Measurements from ENCODE around the gene RREB1.
"Not testable (repeated sequence)": the region's sequence is repeated elsewhere in the genome, so short reads cannot be mapped to it uniquely, and the experiment has no call there.

Gene RREB1

DNA sequence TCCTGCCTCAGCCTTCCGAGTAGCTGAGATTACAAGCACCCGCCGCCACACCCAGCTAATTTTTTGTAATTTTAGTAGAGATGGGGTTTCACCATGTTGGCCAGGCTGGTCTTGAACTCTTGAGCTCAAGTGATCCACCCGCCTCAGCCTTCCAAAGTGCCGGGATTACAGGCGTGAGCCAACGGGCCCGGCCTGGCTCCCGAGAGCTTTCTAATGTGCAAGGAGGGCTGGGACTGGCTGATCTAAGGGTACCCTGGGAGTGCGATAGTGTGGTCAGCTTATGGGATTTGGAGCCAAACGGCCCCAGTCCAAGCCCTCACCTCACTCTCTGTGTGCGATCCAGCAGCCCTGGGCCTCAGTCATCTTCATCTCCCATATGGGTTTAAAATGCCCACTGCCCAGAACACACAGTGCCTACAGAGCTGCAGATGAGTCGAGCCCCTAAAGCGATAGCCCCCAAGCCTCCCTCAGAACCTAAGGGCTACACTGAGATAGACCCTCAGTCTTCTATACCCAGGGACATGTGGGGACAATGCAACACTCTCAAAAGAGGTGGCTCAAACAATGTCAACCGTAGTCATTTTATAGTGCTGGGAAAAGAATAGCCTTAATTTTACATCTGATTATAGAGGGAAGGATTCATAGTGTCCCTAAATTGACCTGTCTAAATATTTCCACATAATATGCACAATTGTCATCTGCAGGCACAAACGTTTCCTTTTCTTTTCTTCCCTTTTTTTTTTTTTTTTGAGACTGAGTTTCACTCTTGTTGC is 155.2 kb downstream of the RREB1 start:
- Histone ChIP-seq H3K27ac (no peak overlapping the region), H3K4me3 (no peak overlapping the region)

DNA sequence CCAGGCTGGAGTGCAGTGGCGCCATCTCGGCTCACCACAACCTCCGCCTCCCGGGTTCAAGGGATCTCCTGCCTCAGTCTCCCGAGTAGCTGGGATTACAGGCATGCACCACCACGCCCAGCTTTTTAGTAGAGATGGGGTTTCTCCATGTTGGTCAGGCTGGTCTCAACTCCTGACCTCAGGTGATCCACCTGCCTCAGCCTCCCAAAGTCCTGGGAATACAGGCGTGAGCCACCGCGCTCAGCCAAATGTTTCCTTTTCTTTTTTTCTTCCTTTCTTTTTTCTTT is 155.7 kb downstream of the RREB1 start:
- not testable (repeated sequence) for H3K27ac ChIP-seq

DNA sequence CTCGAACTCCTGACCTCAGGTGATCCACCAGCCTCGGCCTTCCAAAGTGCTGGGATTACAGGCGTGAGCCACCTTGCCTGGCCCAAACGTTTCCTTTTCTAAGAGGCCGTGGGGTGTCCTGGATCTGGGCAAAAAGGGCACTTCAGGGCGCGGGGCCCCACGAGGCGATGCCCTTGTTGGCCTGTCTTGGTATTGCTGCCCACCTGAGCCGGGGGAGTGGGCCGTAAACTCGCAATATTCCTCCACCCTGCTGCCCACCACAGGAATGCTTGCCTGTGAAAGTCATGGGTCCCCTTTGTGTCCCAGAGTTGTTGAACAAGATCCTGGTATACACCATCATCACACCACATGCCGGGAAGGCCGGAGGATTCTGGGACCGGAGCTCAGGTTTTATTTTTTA is 156.3 kb downstream of the RREB1 start:
- H3K4me3 ChIP-seq = no peak overlapping the region
- H3K27ac ChIP-seq = no peak overlapping the region

More for the DNA sequence above, 155.7 kb downstream of the RREB1 start:
- not testable (repeated sequence) for H3K4me3 ChIP-seq

DNA sequence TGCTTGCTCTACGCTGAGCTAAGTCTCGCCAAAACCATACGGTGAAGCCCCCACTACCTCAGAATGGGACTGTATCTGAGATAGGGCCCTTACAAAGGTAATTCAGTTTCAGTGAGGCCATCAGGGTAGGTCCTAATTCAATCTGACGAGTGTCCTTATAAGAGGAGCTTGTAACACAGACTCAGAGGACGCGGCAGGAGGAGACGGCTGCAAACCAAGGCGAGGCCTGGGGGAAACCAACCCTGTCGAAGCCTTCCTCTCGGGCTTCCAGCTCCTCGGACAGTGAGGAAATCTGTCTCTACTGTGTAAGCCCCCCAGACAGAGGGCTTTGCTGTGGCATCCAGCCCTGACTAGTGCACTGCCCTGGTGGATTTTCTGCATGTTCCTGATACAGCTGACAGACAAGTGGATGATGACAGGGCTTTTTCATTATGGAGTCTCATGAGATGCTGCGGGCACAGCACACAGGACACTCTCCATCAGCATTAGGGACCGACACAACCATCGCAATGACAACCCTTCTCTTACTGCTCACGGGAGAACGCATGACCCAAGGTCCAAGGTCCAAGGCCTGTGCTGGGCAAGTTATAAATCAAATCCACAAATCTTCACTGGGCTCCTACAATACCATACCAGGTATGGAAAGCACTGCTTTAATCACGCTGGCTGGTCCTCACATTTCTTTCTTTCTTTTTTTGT is 157.1 kb downstream of the RREB1 start:
- no peak overlapping the region for H3K27ac ChIP-seq
- H3K4me3 ChIP-seq = no peak overlapping the region

DNA sequence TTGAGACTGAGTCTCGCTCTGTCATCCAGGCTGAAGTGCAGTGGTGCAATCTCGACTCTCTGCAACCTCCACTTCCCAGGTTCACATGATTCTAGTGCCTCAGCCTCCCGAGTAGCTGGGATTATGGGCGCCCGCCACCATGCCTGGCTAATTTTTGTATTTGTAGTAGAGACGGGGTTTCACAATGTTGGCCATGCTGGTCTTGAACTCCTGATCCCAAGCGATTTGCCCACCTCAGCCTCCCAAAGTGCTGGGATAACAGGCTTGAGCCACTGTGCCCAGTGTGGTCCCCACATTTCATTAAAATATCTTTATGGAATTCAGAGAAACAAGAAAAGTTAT is 157.6 kb downstream of the RREB1 start:
- H3K4me3 ChIP-seq, H3K27ac ChIP-seq: not testable (repeated sequence)

DNA sequence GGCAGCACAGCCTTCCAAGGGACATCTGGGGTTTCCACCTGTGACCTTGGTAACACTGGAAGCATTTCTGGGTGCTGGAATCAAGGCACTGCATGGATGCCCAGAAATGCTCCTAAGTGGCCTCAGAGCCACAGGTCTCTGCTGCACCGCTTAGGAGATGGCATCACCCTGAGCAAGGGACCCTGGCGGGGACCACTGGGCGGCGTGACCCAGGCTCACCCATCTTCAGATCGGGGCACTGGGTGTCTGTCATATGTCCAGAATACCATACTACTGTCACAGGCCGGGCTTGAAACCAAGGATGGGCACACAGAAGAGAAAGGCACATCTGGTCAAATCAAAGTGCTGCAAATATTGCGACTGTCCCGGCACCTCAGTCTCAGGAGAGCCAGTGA is 159.3 kb downstream of the RREB1 start:
- Histone ChIP-seq H3K4me3 (no peak overlapping the region), H3K27ac (peak overlapping the region in 2 of 21 experiments; percentile 24 to 27)

DNA sequence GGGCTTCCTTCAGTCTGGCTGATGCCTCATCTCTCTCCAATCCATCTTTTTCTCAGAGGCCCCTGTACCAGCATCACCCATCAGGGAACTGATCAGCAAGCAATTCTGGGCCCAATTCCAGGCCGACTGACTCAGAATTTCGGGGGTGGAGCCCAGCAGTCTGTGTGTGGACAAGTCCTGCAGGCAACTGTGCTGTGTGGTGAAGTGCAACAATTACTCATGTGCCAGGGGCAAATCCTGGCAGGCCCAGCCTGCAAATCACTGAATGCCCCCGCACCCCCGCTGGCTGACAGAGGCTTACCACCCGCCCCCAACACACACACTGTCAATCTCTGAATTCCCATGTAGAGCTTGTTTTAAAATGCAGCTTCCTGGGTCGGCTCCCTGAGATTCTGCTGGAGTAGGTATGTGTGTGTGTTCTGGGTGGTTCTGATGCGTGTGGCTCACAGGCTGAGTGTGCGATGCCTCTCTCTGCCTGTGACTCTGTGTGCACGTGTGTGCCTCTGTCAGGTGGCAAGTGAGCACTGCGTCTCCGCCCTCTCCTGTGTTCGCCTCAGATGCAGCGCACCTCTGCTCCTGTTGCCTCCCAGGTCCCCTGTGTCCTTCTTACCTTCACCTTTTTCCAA is 159.8 kb downstream of the RREB1 start:
- Histone ChIP-seq H3K4me3 (no peak overlapping the region), H3K27ac (peak overlapping the region in 18 of 21 experiments; percentile 10 to 77 (median 46))

DNA sequence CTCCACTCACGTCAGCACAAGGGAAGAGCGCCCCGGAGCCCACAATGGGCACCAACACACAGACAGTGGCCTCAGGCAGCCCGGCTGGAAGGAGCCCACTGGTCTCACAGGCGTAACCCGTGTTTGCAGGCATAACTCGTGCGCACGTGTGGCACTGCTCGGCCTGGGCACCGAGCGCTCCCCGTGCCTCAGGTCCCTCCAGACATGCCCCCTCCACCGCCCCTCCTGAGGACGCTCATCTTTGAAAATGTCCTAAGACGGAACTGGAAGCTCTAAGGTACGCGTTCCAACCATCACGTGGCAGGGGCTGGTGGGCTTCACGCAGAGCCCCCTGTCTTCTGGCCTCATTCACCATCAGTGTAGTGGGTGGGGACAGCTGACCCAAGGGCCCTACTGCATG is 160.6 kb downstream of the RREB1 start:
- Histone ChIP-seq H3K4me3 (no peak overlapping the region), H3K27ac (peak overlapping the region in 18 of 21 experiments; percentile 10 to 77 (median 46))

DNA sequence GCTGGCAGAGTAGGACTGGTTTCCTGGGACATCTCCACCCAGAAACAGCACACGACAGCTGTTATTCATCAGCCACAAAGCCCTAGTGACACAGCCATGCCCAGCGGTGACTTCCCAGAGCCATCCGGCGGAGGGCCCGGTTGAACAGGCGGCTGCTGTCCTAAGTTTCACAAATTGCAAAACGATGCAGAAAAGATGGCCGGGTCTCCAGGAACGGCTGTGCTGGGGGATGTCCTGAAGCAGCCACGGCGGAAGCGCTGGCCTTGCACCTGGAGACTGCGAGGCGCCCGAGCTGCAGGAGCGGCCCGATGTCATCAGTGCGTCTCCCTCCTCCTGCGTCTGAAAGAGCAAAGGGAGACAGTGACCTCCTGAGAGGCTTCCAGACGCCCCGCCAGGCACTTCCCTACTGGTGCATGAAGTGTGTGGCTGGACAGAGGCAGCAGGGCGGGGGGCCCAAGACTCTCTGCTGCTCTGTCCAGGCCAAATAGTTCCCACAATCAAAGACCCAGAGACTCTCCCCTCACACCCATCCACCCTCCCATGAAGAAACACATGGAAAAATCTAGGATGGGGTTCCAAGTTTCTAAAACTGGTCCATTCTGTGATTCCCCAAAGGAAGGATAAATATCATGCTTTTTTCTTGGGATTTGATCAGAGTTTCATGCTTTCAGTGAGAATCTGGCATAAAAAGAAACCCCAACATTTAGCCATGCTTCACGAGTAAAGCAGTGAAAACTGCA is 161.2 kb downstream of the RREB1 start:
- Histone ChIP-seq H3K27ac (peak overlapping the region in 2 of 21 experiments; percentile 10 to 20), H3K4me3 (no peak overlapping the region)

DNA sequence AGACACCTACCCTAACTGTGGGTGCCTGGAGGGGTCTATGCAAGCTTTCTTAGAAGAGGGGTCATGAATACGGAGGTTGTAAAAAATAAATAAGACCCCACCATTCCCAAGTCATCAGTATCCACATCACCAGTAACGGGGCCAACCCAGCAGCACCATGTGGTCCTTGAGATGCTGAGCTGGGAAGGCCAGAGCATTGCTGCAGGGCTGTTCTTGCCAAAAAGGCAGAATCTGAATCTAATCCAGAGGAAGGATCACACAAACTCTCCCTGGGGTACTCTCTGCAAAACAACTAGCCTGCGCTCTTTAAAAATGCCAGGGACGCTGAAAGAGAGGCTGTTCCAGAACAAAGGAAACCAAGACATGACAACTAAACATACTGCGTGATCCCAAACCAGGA is 162.1 kb downstream of the RREB1 start:
- Histone ChIP-seq H3K4me3 (no peak overlapping the region), H3K27ac (no peak overlapping the region)

DNA sequence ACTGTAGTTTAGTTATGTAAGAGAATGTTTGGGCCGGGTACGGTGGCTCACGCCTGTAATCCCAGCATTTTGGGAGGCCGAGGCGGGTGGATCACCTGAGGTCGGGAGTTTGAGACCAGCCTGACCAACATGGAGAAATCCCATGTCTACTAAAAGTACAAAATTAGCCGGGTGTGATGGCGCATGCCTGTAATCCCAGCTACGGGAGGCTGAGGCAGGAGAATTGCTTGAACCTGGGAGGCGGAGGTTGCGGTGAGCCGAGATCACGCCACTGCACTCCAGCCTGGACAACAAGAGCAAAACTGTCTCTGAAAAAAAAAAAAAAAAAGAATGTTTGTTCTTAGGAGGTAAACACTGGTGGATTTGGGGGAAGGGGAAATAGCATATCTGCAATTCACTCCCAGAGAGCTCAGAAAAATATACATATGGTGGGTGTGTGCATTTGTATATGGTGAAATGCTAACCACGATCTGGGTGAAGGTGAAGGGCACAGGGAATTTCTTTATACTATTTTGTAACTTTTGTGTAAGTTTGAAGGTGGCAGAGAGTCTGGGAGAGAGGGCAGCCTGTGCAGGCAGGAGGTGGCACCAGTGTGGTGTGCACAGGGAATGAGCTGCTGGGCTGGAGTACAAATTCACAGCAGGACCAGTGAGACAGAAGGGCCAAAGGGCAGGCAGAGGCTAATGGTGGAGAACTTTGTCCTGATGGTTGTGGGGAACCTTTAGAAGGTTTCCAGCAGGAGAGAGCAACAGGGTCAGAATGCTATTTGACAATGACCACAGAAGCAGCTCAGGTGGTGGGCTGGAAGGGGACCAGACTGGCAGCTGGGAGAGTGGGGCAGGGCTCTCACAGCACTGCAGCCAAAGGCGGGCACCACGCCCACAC is 162.8 kb downstream of the RREB1 start:
- Histone ChIP-seq H3K27ac (no peak overlapping the region), H3K4me3 (no peak overlapping the region)

DNA sequence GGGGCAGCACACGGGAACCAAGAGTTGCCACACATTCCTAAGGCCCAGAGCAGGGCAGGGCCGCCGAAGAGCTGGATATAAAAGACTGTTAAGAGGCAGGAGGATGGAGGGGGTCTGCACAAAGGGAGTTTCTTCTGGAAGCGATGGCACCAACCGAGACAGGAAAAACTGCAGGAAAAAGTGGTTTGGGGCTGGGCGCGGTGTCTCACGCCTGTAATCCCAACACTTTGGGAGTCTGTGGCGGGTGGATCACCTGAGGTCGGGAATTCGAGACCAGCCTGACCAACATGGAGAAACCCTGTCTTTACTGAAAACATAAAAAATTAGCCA is 163.4 kb downstream of the RREB1 start:
- Histone ChIP-seq H3K4me3 (no peak overlapping the region), H3K27ac (no peak overlapping the region)

DNA sequence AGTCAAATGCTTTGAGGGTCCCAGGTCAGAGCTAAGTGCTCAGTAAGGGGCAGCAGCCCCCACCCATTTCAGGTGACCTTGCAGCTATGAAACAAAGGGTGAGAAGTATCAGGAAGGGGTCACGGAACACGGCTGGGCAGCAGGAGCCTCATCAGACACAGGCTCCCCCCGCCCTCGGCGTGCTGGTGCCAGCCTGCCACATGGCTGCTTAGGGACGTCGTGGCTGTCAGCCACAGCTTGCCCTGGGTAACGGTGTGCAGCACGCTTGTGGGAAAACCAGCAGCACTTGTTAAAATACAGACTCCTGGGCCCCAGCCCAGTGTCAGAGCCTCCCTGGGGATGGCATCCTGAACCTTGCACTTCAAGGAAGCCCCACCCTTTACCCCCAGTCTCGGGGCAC is 165.9 kb downstream of the RREB1 start:
- H3K27ac ChIP-seq = no peak overlapping the region

DNA sequence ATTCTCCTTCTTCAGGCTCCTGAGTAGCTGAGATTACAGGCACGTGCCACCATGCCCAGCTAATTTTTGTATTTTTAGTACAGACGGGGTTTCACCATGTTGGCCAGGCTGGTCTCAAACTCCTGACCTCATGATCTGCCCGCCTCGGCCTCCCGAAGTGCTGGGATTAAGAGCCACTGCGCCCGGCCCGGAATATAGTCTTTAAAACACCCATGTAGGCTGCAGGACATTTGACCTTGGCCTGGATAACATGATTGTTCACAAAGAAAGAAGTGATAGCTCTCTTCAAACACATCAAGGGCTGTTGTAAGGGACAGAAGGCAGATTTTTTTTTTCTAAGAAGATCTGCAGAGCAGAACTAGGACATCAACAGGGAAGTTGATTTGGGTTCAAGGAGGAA is 166.8 kb downstream of the RREB1 start:
- H3K27ac ChIP-seq, H3K4me3 ChIP-seq: not testable (repeated sequence)

More for the DNA sequence above, 165.9 kb downstream of the RREB1 start:
- H3K4me3 ChIP-seq = no peak overlapping the region

DNA sequence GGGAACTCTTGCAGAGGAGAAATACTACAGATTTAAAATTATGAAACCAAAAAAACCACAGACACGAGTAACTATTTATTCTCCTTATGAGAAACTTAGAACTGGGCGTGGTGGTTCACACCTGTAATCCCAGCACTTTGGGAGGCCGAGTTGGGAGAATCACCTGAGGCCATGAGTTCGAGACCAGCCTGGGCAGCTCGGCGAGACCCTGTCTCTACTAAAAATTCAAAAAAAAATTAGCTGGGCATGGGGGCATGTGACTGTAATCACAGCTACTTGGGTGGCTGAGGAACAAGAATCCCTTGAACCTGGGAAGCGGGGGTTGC is 168.4 kb downstream of the RREB1 start:
- Histone ChIP-seq H3K4me3 (no peak overlapping the region), H3K27ac (peak overlapping the region in 1 of 21 experiments; percentile 33)

DNA sequence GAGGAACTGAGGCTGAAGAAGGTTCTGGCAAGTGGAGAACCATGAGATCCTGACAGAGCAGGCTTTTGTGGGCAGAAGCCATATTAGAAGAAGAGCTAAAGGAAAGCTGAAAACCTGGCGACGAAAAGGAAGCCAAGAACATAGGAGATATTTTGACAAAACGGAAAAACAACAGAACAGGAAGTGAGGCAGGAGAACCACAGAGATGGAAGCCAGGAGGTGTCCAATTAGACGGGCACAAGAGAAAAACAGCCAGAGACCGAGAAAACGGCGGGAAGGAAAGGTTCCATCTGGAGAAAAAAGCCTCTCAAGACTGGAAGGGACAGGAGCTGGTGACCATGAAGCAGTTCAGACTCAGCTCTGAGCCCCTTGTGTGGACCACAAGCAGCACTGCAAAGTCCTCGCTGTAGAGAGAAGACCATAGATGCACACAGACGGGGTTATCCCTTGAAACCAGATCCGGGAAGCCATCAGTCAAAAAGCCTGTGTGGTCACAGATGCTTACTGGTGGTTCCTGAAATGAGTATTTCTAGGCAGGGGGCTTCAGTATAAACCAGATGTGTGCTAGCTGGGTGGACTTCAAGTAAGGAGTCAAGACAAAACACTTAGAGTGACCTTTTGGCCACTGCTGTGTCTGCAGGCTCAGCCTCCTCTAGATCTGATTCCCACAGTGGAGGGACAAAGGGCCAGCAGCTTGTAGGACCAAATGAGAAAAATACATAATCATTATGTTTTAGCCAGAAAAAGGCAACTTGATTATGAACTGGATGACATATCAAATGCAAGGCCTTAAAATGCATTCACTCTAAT is 174.5 kb downstream of the RREB1 start:
- H3K27ac ChIP-seq = peak overlapping the region in 1 of 21 experiments; percentile 29
- no peak overlapping the region for H3K4me3 ChIP-seq

DNA sequence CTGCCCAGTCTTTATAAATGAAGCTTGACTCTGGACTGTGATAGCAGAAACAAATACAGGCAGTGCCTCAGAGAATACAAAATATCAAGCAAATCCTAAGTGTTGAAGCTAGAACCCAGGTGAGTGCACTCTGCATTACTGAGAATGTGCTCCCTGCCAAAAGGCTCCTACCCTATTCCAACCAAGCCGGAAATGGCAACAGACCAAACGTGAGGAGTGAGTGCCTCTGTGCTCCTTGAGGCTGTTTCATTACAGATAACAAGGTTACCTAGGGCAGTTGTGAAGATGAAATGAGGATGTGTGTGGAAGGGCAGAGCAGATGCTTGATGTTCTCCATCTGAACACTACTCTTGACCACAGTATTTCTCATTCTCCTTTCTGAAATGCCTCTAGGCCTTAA is 175.9 kb downstream of the RREB1 start:
- Histone ChIP-seq H3K27ac (no peak overlapping the region), H3K4me3 (no peak overlapping the region)

DNA sequence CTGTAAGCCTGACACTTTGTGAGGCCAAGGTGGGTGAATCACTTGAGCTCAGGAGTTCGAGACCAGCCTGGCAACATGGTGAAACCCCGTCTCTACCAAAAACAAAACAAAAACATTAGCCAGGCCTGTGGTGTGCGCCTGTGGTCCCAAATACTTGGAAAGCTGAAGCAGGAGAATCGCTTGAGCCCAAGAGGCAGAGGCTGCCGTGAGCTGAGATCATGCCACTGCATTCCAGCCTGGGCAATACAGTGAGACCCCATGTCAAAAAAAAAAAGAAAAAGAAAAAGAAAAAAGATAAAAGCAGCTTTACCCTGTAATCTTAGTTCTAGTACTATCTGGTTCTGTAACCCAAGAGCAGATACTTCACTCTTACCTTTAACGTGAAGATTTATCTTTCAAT is 177.7 kb downstream of the RREB1 start:
- Histone ChIP-seq H3K4me3 (no peak overlapping the region), H3K27ac (no peak overlapping the region)

DNA sequence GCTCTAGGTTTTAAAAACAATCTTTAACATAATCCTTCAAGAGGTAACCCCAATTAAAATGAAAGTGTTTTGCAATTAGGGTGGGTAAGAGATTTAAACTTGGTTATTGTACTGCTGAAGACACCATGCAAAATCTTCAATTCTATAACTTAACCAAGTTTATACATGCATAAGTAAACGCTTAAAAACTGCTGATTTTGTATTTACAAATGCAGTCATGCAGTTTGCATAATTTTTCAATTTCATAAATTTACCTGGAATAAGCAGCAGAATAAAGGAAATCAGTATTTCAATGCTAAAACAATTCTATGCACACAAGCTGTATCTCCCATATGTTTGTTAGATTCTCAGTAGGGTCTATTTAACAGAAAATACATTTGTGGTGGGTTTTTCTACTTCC is 182.3 kb downstream of the RREB1 start:
- H3K27ac ChIP-seq = no peak overlapping the region

More for the DNA sequence above, 182.3 kb downstream of the RREB1 start:
- H3K4me3 ChIP-seq = no peak overlapping the region

Data from skin epidermis (tissue), 12 donors.